Activated CD8-positive, alpha-beta memory T cell treated with anti-CD3 and anti-CD28 coated beads, Interleukin-2, amount 50 U/mL, for 48 hours (primary cell): Measurements from ENCODE around the gene TMEM132A.

Experiments used
- DNase-seq: peaks from one replicate; pipeline ENCODE4 v3.0.0-alpha.2; 2020

The TMEM132A gene, protein sequence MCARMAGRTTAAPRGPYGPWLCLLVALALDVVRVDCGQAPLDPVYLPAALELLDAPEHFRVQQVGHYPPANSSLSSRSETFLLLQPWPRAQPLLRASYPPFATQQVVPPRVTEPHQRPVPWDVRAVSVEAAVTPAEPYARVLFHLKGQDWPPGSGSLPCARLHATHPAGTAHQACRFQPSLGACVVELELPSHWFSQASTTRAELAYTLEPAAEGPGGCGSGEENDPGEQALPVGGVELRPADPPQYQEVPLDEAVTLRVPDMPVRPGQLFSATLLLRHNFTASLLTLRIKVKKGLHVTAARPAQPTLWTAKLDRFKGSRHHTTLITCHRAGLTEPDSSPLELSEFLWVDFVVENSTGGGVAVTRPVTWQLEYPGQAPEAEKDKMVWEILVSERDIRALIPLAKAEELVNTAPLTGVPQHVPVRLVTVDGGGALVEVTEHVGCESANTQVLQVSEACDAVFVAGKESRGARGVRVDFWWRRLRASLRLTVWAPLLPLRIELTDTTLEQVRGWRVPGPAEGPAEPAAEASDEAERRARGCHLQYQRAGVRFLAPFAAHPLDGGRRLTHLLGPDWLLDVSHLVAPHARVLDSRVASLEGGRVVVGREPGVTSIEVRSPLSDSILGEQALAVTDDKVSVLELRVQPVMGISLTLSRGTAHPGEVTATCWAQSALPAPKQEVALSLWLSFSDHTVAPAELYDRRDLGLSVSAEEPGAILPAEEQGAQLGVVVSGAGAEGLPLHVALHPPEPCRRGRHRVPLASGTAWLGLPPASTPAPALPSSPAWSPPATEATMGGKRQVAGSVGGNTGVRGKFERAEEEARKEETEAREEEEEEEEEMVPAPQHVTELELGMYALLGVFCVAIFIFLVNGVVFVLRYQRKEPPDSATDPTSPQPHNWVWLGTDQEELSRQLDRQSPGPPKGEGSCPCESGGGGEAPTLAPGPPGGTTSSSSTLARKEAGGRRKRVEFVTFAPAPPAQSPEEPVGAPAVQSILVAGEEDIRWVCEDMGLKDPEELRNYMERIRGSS

DNA sequence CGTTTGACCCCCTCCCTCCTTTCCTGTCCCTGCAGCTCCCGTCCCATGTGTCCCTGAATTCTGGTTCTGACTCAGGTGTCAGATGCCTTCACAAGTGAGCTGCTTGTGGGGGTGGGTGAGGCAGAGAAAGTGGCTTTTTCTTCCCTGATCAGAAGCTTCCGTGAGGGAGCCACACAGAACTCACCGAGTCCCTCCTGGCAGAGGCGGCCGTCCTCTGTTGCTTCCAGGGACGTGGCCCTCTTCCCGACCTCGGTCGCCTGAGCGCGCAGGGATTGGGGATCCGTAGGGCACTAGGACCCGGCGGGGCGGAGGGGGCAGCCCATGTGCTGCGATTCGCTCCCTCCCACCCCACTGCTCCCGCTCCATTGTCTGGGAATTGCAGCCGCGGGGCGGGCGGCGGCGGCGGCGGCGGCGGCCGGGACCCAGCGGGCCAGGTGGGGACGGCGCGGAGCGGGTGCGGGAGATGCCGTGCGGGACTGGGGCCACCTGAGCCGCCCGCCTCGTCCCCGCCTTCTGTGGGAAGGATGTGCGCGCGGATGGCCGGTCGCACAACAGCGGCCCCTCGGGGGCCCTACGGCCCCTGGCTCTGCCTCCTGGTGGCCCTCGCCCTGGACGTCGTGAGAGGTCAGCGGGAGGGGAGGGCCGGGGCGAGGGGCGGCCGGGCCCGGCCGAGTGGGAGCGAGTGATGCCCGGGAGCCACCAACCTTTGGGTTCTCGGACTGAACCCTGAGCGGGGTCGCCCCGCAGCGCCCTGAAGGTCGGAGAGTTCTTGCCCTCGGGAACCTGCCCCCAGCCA is at the start of gene TMEM132A:
TMEM132A (plus strand) TSS at position 351 of the 796 bp plus-strand sequence; CDS start at position 525, 174 bp downstream.
- peak; percentile 64 for DNase-seq

DNA sequence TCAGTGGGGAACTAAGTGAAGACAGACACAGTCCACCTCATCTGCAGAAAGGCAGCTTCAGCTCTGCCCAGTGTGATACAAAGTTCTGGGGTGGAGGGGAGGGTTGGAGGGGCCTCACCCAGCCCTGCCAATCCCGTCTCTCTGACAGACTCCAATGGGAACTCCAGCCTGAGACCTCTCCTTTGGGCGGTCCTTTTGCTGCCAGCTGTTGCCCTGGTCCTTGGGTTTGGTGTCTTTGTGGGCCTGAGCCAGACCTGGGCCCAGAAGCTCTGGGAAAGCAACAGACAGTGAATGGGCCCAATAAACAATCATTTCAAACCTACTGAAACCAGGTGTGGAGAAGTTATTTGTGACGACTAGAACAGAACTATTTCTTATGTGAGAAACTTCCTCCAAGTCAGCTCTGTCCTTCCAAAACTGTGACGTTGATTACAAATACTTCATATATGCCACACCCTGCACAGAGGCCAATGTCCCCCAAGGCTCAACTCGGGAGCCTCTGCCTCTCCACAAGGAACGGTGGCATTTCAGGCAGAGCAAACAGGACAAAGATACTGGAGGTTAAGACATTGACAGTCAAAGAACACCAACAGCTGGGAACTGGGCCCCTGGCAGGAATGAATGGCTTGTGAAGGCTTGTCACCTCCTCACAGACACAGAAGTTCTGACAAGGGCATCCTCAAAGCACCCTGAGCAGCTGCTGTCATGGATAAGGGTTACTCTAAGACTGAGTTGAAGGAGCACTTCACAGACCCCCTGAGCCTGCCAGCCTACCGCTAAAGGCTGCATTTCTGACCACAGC is 48.7 kb upstream of the TMEM132A start:
- no peak for DNase-seq

DNA sequence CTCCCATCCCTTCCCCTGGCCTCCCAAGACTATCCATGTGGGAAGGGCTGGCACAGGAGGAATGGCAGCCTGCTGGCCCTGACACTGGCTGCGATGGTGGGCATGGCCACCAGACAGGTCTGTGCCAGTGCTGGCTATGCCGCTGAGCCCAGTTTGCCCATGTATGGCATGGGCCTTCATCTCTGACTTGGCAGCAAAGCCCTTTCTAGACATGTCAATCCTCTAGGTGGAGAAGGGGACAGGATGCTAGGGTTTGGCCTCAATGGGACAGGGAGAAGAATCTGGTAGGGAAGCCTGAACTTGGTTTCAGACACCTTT is 48.1 kb upstream of the TMEM132A start:
- DNase-seq = no peak

DNA sequence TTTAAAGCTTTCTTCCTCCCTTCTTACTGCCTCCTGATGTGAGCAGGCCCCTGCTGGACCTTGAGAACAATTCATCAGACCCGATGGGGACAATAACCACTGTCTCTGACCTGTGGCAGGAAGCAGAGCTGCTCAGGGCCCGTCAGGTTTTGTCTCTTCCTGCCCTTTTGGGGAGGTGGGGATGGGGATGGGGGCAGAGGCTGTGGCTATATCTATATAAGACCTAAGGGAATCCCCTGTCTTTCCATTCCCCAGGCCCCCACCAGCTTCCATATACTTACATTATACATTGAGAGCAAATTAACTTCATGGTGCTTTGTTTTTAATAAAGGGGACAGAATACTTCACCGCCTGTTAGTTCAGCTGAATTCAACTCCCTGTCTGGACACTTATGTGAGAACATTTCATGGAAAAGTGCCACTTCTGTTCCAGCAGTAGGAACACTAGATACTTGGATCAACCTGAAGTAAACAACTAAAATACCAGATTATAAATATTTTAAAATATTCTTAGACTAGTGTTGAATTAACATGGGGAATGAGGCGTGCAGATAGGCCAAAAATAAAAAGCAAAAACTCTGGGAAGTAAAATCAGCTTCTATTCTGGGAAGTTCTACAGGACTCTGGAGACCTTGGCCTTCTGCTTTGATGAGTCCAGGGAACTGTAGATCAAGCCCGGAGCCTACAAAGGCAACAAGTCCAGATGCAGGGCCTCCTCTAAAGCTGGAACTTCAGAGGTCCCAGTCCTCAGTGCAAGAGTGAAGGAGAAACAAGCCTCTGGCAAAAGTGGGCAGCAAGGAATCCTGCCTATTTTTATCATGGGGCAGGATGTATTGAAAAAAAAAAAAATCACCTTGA is 45.8 kb upstream of the TMEM132A start:
- DNase-seq = no peak

DNA sequence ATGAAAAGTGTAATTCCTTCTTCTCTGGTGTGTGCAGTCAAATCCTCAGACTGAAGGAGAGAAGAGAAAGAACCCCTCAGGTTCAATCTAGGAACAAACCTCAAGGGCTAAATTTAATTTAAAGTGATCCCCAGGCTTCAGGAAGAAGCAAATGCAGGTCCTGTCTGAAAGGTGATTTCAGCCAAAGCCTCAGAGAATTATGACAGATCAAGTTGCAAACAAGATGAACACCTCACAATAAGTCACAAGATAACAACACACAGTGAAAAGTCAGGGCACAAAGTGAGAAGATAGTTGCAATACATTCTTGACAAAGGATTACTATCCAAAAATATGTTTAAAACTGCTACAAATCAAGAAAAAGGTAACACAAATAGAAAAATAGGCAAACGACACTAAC is 45.2 kb upstream of the TMEM132A start:
- no peak for DNase-seq

DNA sequence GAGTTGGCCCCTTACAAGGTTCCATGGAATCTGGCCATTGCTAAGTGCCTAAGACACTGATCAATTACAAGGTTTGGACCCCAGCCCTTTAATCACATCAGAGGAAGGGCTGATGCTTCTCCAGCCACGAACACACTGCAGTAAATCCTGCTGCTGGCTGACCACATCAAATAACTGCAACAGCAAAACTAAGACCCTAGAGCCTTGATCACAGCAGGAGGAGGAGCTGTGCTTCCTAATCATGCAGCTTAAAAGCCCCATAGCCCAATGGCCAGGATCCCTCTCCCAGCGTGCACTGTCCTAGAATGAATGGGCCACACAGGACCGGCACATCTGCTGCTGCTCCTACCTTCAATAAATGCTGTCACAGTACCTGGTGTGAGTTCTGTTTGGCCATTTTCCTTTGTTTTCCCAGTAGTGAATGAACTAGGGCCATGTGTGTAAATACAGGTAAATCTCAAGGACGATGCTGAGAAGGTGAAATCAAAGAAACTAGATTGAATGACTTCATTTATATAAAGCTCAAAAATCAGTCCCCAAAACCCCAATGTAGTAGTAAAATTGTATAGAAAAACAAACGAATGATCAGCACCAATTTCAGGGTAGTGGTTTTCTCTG is 44.2 kb upstream of the TMEM132A start:
- no peak for DNase-seq

DNA sequence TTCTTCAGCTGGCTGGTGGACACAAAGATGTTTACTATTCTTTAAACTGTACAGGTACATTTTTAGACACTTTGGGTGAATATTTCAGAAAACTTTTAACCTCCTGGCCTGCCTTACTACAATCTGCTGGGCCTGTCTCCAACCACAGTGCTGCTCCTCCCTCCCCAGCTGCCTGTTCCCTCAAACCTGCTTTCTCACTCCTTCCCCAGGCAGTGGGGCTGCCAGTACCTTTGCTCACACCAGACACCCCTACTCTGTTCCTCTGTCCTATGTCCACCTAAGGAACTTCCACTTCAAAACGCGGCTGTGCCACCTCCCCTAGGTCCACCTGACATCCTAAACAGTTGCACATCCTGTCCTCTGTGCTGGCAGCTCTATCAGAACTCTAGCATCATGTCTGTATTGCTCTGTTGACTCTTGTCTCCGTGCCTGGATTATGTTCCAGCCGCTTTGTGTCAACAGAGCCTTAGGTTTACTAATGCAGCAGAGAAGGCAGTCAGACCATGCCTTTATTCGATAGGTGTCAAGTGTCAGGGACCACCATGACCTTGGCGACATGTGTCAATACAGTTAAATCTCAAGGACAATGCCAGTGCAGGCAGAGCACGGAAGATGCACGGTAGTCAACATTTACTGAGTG is 43.5 kb upstream of the TMEM132A start:
- no peak for DNase-seq

DNA sequence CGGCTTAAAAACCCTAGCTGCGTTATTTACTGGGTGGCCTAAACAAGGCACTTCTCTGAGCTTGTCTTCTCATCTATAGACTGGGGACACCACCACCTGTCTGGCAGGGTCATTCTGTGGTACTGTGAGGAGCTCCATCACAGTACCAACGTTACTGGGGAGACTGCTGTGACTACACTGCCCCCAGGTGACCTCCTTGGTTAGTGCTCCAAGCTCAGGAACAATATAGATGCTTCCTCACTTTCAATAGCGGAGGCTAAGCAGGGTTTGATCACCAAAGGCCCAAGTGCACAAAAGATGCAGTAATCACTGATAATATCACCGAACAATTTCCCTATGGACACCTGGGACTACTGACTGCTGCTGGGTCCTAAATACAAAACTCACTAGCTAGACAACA is 36.7 kb upstream of the TMEM132A start:
- no peak for DNase-seq

DNA sequence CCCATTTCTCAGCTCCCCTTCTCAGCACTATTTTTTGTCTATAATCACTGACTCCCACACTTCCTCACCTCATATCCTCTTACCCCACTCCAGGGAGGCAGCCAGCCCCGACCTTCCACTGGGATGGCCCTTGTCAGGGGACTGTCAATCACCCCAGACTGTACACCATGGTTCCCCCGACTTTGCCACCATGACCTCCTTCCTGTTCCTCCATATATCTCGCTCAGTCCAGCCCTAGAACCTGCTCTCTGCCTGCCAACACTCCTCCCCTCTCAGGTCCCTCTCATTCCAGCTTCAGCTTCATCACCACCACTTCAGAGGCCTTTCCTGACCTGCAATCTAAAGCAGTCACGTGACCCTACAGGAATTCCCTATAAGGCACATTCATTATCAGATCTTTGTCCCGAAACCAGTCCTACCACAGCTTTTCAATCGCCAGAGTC is 34.4 kb upstream of the TMEM132A start:
- peak; percentile 40 for DNase-seq

DNA sequence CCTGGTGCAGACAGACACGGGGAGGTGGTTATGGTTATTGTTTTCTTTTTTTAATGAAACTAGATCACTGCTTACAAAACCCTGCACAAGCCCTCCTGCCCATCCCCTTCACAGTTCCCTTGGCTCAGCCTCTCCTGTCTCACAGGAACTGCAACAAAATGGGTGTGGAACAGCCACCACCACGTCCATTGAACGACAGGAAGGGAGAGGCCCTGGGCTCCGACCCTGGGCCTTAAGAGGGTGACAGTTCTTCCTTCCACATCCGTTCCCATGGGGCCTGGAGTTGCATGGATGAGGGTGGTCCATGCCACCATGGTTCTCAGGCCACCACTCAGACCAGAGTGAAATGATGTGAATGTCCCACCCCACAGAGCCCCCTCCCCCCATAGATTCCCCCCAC is 33.6 kb upstream of the TMEM132A start:
- peak; percentile 38 for DNase-seq

DNA sequence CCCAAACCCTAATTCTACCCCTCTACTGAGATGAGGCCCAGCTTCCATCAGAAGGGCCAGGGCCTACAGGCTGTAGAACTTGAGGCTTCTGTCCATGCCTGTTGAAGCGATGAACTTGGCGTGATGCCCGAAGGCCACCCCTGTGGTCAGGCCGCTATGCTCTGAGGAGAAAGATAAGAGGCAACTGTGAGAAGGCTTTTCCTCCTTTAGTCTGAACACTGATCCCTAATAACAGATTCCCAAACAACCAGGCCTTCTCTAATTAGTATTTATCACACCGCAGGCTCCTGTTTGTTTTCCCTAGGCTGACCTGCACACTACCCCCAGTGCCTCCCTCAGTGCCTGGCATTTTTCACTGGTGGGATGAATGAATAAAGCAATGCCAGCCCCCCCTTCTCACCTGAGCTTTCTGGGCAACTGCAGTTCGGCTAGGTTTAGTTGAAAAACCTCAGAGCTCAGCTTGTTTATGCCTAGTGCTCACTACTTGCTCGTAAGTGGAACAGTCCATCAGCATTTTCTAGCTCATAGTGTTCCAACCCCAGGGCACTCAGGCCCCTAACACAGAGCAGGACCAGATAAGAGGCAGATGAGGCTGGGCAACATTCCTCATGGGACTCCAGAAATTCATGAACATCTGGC is 33.0 kb upstream of the TMEM132A start:
- DNase-seq = no peak

DNA sequence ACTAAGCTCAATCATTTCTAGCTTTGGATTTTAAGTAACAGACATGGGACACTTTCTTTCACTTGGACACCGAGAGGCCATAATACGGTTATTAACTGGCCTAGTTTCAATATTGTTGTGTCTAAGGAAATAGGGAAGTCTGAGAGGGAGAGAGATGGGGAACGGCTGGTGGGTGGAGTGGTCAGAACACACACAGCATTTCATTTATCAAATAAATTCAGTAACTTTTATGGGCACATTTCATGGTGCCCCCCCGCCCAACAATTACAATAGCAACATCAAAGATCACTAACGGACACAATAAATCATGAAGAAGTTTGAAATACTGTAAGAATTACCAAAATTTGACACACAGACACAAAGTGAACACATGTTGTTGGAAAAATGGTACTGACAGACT is 28.6 kb upstream of the TMEM132A start:
- no peak for DNase-seq

DNA sequence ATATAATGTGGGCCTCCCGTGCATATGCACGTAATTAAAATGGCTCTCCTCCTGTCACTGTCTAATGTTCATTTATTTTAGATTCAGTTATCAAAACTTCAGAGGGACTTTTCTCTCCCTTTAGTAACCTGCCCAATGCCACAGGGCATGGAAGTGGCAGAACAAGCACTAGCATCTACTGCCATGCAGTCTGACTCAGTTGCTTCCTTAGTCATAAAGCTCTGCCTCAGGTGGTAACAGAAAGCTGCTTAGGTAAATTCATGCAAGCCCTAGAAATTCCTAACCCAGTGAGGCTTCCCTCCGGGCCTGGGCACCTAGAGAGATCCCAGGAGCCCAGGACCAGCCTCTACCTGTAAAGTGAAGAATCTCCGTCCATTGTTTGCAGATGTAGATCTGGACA is 26.8 kb upstream of the TMEM132A start:
- no peak for DNase-seq

DNA sequence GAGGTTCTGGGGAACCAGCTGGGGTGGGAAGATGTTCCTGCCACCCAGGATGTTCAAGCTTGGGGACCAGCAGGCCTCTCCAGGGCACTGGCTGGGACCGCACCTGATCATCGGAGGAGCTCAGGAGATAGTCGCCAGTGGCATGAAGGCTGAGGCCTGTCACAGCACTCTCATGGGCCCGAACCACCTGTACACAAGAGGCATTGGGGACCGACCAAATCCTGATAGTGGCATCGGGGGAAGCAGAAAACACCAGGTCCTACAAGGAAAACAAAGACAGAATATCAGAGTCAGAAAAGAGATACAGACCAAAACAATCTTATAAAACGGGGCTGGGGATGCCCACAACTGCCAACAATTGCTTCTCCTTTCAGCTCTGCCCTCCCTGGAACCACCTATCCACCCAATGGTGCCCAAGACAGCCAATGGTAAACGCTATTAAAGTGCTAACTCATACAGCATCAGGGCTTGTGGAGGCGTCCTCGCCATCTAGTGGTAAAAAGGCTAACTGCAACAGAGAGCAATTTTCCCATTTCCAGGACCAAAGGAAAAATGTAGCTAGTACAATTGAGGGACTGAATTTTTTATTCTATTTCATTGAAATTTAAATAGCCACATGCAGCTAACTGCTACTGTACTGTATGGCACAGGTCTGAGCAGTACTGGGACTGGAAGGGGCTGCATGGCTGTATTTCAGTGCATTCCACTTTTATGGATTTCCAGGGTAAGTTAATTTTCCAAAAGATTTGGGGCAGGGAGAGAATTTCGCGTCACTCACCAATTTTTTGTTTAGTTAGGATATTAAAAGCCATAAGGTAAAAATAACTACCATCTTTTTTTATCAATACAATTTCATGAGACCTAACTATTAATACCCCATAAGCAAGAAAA is 25.0 kb upstream of the TMEM132A start:
- DNase-seq = peak; percentile 57

DNA sequence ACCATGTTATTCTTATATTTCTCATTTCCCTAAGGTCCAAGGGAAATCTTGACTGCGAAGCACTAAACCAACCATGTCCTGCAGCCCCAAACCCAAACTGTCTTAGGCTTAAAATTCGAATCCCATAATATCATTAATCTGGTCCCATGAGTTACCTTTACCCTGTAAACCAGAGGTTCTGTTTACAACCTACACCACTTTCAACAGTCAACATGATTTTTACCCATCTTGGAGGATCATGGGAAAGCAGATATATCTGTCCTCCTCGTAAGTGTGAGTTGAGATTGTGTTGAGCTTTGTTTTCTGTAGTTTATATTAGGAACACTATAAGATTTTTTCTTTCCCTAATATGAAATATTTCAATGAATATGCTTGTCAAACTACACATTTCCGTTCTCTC is 24.3 kb upstream of the TMEM132A start:
- DNase-seq = no peak

DNA sequence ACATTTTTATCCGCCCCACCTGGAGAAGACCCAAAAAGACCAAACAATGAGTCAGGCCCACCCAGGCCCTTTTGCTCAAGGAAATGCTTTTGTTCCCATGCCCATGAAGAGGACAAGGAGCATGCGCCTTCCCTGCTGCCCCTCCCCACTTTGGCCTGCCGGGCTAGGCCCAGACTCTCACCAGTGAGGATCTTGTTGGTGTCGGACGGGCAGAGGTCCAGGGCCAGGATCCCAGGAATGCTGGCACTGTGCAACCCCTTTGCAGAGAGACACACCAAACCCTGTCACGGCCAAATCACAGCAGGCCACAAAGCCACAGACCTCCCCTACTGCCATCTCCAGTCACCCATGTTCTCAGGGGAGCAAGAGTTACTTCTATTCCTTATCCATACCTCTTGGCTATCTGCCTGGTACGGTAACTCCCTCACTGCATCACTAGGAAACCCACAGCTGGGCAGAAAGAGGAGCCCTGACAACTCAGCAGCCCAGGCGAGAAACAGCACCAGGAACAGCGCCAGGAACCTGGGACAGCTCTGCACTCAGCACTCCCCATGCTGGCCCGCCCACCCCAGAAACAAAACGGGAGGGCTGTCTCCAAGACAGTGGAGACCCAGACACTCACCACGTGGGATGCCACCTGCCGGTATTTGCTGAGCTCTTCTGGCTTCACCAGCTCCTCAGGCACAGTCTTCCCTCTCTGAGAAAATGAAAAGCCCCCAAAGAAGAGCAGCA is 23.4 kb upstream of the TMEM132A start:
- peak; percentile 46 for DNase-seq

DNA sequence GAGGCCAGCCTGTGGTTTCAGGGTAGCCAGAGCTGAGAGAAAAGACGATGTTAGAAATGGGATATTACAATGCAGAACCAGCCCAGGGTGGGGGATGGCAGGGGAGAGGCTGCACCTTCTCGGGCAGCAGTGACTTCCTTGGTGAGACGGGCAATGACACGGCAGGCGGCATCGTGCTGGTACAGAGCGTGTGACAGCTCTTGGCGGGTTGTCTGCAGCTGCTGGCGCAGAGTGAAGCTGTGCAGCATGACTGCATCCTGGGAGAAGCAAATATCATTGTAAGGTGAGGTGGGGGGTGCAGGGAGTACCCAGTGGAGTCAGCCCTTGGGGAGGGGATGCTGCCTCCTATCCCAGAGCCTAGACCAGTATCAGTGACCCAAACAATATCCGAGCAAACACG is 21.6 kb upstream of the TMEM132A start:
- no peak for DNase-seq

DNA sequence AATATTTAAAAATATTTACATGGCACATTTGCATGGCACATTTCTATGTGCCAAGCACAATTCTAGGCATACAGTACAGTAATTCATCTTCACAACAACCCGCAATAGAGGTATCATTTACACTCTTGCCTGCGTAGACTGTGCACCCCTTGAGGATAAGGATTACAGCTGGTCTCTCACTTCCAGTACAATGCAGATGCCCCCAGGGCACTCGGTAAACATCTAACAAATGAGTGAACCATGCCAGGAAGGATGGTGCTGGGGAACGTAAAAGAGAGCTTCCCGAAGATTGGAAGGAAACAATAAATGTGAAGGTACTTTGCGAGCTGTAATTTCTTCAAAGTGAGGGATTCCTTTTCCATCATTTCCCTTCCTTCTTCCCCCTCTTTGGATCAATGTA is 19.2 kb upstream of the TMEM132A start:
- DNase-seq = no peak
